NCI-H774 (cell line): ENCODE results near the gene SCNN1B.
A peak's percentile ranks its signal among the peaks of the same experiment; 100 is the strongest.
"Not testable (repeated sequence)": the region's sequence is repeated elsewhere in the genome, so short reads cannot be mapped to it uniquely, and the experiment has no call there.

ENCODE experiments used
- DNase-seq: peaks from one replicate; lab custom pipeline; 2025; lab: John Stamatoyannopoulos, UW

SCNN1B gene

GRCh38 chr16:23288726-23289512, 13.2 kb upstream of the SCNN1B start:
- no peak for DNase-seq

- no peak for DNase-seq
Measured at GRCh38 chr16:23290189-23291062, 11.7 kb upstream of the SCNN1B start.

- no peak for DNase-seq
Measured at GRCh38 chr16:23293016-23293415, 9.1 kb upstream of the SCNN1B start.

GRCh38 chr16:23294260-23294659, 7.8 kb upstream of the SCNN1B start:
- DNase-seq, result no peak

GRCh38 chr16:23296994-23297393, 5.1 kb upstream of the SCNN1B start:
- DNase-seq, result peak; percentile 8

- DNase-seq, result no peak
Measured at GRCh38 chr16:23298290-23298915, 3.7 kb upstream of the SCNN1B start.

GRCh38 chr16:23299815-23300214, 2.3 kb upstream of the SCNN1B start:
- DNase-seq, result not testable (repeated sequence)

GRCh38 chr16:23301251-23302044, 654 bp upstream of the SCNN1B start:
- DNase-seq, result no peak

GRCh38 chr16:23303685-23304084, 1.6 kb downstream of the SCNN1B start:
- no peak for DNase-seq

GRCh38 chr16:23304620-23305019, 2.5 kb downstream of the SCNN1B start:
- no peak for DNase-seq

- DNase-seq, result no peak
Measured at GRCh38 chr16:23306199-23307100, 4.3 kb downstream of the SCNN1B start.

GRCh38 chr16:23310217-23310616, 8.1 kb downstream of the SCNN1B start:
- no peak for DNase-seq

GRCh38 chr16:23310744-23311143, 8.6 kb downstream of the SCNN1B start:
- DNase-seq, result no peak

- DNase-seq, result no peak
Measured at GRCh38 chr16:23316232-23316631, 14.1 kb downstream of the SCNN1B start.

GRCh38 chr16:23316634-23317265, 14.6 kb downstream of the SCNN1B start:
- DNase-seq, result no peak

- DNase-seq, result peak; percentile 80
Measured at GRCh38 chr16:23317266-23317661, 15.2 kb downstream of the SCNN1B start.

GRCh38 chr16:23317751-23318150, 15.6 kb downstream of the SCNN1B start:
- DNase-seq, result no peak

GRCh38 chr16:23318639-23319038, 16.5 kb downstream of the SCNN1B start:
- peak; percentile 26 for DNase-seq

- no peak for DNase-seq
Measured at GRCh38 chr16:23319861-23320615, 17.9 kb downstream of the SCNN1B start.

- DNase-seq, result no peak
Measured at GRCh38 chr16:23320693-23321092, 18.6 kb downstream of the SCNN1B start.
